ENCODE measurements around the gene MAST4. TPM values are rescaled to one million over a fixed set of nuclear protein-coding genes. Genes with fewer than 3 reads are reported as not detected.
"Not testable (repeated sequence)": the region's sequence is repeated elsewhere in the genome, so short reads cannot be mapped to it uniquely, and the experiment has no call there.

Gene MAST4
- total RNA-seq, 2 donors from 2014 or later, result 41.1 to 64.8 TPM

GRCh38 chr5:66724349-66725139, 128.4 kb downstream of the MAST4 start:
- intact Hi-C loops (cut with DNase I), result no loop called here
- DNase-seq, result no peak
- ATAC-seq, result no peak

- intact Hi-C loops (cut with DNase I), result no loop called here
- no peak for ATAC-seq
- no peak for DNase-seq
These were observed 131.4 kb downstream of the MAST4 start for GRCh38 chr5:66727630-66728029.

GRCh38 chr5:66728049-66728448, 131.9 kb downstream of the MAST4 start:
- intact Hi-C loops (cut with DNase I), result no loop called here
- no peak for DNase-seq
- ATAC-seq, result no peak

GRCh38 chr5:66737096-66737495, 140.9 kb downstream of the MAST4 start:
- intact Hi-C loops (cut with DNase I), result no loop called here
- DNase-seq (no peak), ATAC-seq (no peak)

- DNase-seq (no peak), ATAC-seq (no peak)
- intact Hi-C loops (cut with DNase I), result no loop called here
These were observed 141.9 kb downstream of the MAST4 start for GRCh38 chr5:66738136-66738535.

GRCh38 chr5:66739021-66739420, 142.8 kb downstream of the MAST4 start:
- DNase-seq (no peak), ATAC-seq (no peak)
- intact Hi-C loops (cut with DNase I), result no loop called here

DNA sequence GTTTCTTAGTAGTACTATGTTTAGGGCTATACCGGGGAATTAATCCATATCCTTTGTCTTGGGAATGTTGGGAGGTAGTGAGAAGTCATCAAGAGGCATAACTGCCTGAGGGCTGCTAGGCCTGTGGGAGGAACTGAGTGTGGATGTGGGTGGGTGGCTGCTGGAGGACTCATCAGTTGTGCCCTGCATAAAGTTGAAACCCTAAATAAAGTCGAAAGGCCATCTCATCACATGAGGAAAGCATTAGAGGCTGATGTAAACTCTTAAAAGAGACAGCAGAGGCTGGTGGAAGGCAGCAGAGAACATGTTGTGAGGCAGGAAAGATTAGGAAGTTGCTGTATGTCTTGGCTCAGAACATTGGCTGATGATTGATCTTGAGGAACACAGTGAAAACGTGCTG, 143.8 kb downstream of the MAST4 start:
- ATAC-seq (no peak), DNase-seq (no peak)
- intact Hi-C loops (cut with DNase I), result loop anchor here in 1 of 2 donors (5.0 kb wide), 1 partner anchor 143 kb away; the partner anchor contains the start of gene MAST4

DNA sequence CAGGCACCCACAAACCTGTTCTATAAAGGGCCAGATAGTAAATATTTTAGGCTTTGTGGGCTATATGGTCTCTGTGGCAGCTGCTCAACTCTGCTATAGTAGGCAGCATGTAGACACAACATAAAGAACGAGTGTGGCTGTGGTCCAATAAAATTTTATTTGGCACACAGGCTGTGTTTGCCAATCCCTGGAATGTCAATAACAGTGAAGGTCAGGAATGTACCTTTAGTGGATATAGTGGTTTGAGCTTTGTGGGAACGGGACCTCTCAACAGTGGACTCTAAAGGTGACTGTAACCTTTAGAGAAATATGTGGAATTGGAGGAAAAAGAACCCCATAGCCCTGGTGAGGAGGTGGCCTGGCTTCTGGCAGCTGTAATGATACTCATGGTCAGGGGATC, 145.2 kb downstream of the MAST4 start:
- DNase-seq (no peak), ATAC-seq (no peak)
- intact Hi-C loops (cut with DNase I), result loop anchor here in 1 of 2 donors (5.0 kb wide), 1 partner anchor 144 kb away; the partner anchor contains the start of gene MAST4

GRCh38 chr5:66742083-66742895, 146.1 kb downstream of the MAST4 start:
- intact Hi-C loops (cut with DNase I), result loop anchor here in 1 of 2 donors (5.0 kb wide), 1 partner anchor 145 kb away; the partner anchor contains the start of gene MAST4
- DNase-seq, result peak; percentile 48
- ATAC-seq, result peak; percentile 39 to 64

DNA sequence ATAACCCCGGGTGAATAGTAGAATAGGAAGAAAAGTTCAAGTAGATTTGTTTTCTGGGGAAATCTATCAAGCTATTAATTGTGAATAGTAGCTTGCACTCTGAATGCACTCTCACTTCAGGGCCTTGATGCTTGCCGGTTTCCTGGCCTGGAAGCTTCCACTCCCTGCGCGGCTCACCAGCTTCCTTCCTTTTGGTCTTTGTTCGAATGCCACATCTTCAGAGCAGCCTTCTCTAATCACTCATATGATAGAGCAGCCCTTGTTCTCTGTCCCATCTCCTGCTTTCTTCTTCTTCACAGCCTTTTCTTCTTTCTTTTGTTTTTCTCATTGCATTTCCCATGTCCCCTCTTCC, 146.7 kb downstream of the MAST4 start:
- DNase-seq, result no peak
- peak in 1 of 2 donors; percentile 6 for ATAC-seq
- intact Hi-C loops (cut with DNase I), result loop anchor here in 1 of 2 donors (5.0 kb wide), 1 partner anchor 146 kb away; the partner anchor contains the start of gene MAST4

DNA sequence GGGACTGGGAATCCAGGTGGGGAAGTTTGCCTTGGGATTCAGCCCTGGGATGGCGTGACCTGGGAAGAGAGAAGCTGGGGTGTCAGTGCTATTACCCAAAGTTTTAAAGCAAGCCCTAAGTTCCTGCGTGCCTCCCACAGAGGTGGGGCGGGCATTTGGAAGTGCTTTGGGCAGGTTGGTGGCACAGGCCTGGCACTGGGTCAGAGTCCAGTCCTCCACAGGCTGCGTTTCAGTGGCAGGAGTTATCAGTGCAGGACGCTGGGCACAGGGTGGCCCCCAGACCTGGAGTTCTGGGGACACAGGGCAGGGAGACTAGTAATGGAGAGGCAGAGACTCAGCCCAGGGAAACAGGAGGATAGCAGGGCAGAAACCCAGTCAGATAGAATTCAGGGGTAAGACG, 147.2 kb downstream of the MAST4 start:
- DNase-seq, result no peak
- intact Hi-C loops (cut with DNase I), result loop anchor here in 1 of 2 donors (5.0 kb wide), 1 partner anchor 146 kb away; the partner anchor contains the start of gene MAST4
- ATAC-seq, result no peak

- ATAC-seq, result peak; percentile 54 to 76
- intact Hi-C loops (cut with DNase I), result loop anchor here in 1 of 2 donors (5.0 kb wide), 1 partner anchor 147 kb away; the partner anchor contains the start of gene MAST4
- peak; percentile 46 for DNase-seq
These were observed 147.8 kb downstream of the MAST4 start for GRCh38 chr5:66744040-66744439.

DNA sequence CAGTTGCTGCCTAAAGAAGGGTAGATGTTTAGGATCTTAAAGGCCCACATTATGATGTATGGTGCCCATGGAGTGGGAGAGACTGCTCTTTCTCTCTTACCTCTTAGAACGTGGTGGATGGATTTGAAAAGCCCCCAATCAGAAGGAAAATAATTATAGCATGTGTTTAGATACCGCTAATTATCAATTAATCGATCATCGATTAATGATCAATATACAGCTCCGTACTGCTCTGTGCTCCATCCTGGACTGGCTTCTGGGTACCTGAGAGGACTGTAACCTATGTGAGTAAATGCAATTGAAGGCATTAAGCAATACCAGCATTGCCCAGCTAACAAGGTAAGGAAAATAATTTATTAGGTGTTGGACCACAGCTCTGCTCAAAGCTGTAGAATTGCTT, 149.1 kb downstream of the MAST4 start:
- intact Hi-C loops (cut with DNase I), result no loop called here
- no peak for ATAC-seq
- no peak for DNase-seq

DNA sequence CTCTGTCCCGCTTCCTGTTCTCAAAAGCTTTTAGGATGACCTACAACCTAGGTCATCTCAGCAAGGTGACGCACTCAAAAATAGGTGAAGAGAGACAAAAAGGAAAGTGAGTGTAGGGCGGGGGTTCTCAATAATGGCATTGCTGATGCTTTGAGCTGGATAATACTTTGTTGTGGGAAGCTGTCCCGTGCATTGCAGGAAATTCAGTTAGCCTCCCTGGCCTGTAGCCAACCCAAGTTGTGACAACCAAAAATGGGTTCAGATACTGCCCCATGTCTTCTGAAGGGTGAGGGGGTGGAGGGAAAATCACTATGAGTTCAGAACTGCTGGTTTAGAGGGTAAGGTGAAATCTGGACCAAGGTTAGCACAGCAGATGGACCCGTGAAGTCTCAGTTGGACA, 151.4 kb downstream of the MAST4 start:
- ATAC-seq, result no peak
- no peak for DNase-seq
- intact Hi-C loops (cut with DNase I), result no loop called here

GRCh38 chr5:66752668-66753067, 156.5 kb downstream of the MAST4 start:
- DNase-seq; ATAC-seq; intact Hi-C loops (cut with DNase I): not testable (repeated sequence)

DNA sequence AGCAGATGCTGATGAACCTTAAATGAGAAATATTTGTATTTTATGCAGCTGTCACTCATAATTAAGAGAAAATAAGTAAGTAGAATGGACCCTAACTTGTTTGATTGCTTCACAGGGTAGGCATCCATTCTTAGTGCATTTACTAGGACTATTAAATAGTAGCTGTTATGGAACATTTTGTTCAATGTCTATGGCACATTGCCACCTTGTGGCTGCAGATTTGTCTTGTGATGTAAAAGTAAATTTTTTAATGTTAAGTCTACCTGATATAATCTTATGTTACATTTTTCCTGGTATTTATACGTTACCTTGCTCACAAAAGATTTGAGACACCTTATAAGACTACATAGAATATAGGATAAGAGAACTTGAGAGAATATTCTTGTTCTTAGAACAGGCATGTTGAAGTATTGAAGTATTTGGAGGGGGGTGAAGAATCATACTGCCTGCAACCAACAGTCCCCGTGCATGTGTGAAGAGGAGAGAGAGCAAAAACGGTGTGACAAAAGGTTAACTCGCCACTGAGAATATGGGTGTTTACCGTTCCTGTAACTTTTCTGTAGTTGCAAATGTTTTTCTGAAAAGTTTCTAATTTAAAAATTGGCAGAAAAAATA, 161.1 kb downstream of the MAST4 start:
- intact Hi-C loops (cut with DNase I), result loop anchor here (2.0 to 5.0 kb wide), 2 partner anchors 450 to 451 kb away; no protein-coding TSS in a partner anchor
- DNase-seq (peak; percentile 54), ATAC-seq (peak; percentile 72)

DNA sequence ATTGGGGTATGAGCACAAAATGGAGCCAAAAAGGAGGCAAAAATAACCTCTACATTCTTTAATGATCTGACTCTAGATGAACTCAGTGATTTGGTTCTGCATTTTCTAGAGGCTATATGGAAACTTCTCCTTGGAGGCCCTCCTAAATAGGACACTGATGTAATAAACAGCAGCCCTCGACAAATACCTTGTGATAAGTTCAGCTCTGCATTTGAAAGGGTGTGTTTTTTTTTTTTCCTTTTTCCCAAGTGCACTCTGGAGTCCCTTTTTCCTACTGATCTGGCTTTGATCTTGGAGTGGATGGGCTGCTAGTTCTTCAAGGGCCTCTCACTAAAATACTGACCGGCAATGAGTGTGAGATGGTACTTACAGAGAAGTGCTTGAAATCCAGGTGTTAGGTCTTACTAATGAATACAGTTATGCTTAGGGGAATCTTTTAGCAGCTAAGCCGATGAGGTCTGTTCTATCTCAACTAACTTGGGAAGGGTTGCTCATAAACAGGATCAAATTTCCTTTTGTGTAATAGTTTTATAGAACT, 161.7 kb downstream of the MAST4 start:
- intact Hi-C loops (cut with DNase I), result loop anchor here (2.0 to 5.0 kb wide), 2 partner anchors 451 kb away; no protein-coding TSS in a partner anchor
- ATAC-seq (no peak), DNase-seq (no peak)

- no peak for DNase-seq
- intact Hi-C loops (cut with DNase I), result no loop called here
- peak in 1 of 2 donors; percentile 58 for ATAC-seq
These were observed 173.0 kb downstream of the MAST4 start for GRCh38 chr5:66769030-66769733.

Measured in left cardiac atrium (tissue), 4 donors.